Mononuclear cell (primary cell): ENCODE measurements around the gene CACNA1S. TPM values are rescaled to one million over a fixed set of nuclear protein-coding genes. Genes with fewer than 3 reads are reported as not detected.

Source experiments
- H3K27me3 ChIP-seq: 2 replicates; pipeline ENCODE4 v1.6.0; 2011; ENCODE audit warnings: low read length, control low read depth; ENCODE audit not compliant: insufficient read depth
- H3K4me1 ChIP-seq: 2 replicates; pipeline ENCODE4 v1.5.1; 2011; ENCODE audit warnings: mild to moderate bottlenecking, low read length, control low read depth; ENCODE audit not compliant: insufficient read depth
- H3K4me3 ChIP-seq: 2 replicates; pipeline ENCODE4 v1.5.1; 2011; ENCODE audit warnings: mild to moderate bottlenecking, low read length, moderate library complexity
- H3K9me3 ChIP-seq: 2 replicates; pipeline ENCODE4 v1.5.1; 2011; ENCODE audit warnings: low read depth, mild to moderate bottlenecking, control low read depth, low read length
- total RNA-seq: library from RNA; depleted of rRNA; stranded (reverse); fragments of >200 nt; gene quantifications from one replicate; pipeline ENCODE4 v1.2.3, GENCODE V29; 2012

The CACNA1S gene
- total RNA-seq, 1 donor, result not detected

- no peak overlapping the region for H3K4me3 ChIP-seq
- H3K27me3 ChIP-seq, result no peaks in the 10 kb centered on the region
- no peaks in the 10 kb centered on the region for H3K9me3 ChIP-seq
- no peaks in the 10 kb centered on the region for H3K4me1 ChIP-seq
These were observed 31.8 kb upstream of the CACNA1S start for GRCh38 chr1:201143726-201144635.

- Histone ChIP-seq H3K4me1 (no peaks in the 10 kb centered on the region), H3K27me3 (no peaks in the 10 kb centered on the region), H3K9me3 (no peaks in the 10 kb centered on the region), H3K4me3 (no peak overlapping the region)
These were observed 30.9 kb upstream of the CACNA1S start for GRCh38 chr1:201142849-201143725.

- Histone ChIP-seq H3K4me3 (no peak overlapping the region), H3K27me3 (no peaks in the 10 kb centered on the region), H3K4me1 (no peaks in the 10 kb centered on the region), H3K9me3 (no peaks in the 10 kb centered on the region)
These were observed 30.0 kb upstream of the CACNA1S start for GRCh38 chr1:201142011-201142848.

- H3K4me3 ChIP-seq, result no peak overlapping the region
These were observed 29.2 kb upstream of the CACNA1S start for GRCh38 chr1:201141418-201141817.

DNA sequence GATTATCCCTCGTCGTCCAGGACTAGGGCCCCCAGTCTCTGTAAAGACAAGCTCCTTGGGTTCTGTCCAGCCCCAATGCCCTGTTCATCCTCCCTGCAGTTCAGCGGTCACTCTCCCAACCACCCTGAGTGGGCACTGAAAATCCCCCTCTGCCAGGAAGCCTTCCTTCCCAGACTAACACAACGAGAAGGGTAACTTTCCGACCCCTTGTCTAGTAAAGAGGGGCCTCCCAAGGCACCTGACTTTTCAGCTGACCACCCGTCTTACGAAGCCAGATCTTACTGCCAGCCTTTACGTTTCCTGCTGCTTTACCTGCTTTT, 28.7 kb upstream of the CACNA1S start:
- H3K27me3 ChIP-seq, result no peaks in the 10 kb centered on the region
- no peaks in the 10 kb centered on the region for H3K9me3 ChIP-seq
- no peak overlapping the region for H3K4me3 ChIP-seq
- H3K4me1 ChIP-seq, result no peaks in the 10 kb centered on the region

More at GRCh38 chr1:201141418-201141817, 29.2 kb upstream of the CACNA1S start:
- H3K4me1 ChIP-seq, result no peaks in the 10 kb centered on the region
- H3K9me3 ChIP-seq, result no peaks in the 10 kb centered on the region
- H3K27me3 ChIP-seq, result no peaks in the 10 kb centered on the region

DNA sequence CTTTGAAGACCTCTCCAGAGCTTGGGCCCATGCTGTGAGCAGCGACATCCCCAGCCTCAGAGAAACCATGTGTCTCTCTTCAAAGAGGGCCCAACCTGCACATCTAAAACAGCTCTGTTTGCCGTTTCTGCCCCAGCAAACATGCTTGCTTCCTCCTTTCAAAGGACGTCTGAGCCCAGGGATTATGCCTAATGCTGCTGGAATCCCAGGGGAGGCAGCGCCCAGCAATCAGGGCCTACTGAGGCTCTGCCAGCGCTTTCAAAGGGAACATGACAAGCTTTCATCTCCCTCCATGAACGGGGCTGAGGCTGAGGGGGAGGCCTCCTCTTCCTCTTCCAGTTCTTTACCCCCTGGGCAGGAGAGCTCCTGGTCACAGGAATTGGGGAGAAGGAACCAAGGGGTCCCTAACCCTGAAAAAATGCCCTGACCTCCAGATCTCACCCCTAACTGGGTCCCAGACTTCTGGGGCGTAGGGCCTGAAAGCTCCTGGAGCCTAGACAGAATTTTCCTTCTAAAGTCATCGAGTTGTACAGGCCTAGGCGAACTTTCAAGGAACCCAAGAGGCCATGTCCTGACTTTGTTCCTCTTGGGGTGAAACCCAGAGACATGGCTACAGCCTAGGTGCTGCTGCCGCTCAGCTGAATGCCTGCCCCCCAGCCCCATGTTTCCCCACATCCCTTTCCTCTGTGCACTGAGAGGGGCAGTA, 28.2 kb upstream of the CACNA1S start:
- no peak overlapping the region for H3K4me3 ChIP-seq
- no peaks in the 10 kb centered on the region for H3K4me1 ChIP-seq
- no peaks in the 10 kb centered on the region for H3K9me3 ChIP-seq
- no peaks in the 10 kb centered on the region for H3K27me3 ChIP-seq

GRCh38 chr1:201139756-201140155, 27.5 kb upstream of the CACNA1S start:
- Histone ChIP-seq H3K9me3 (no peaks in the 10 kb centered on the region), H3K4me1 (no peaks in the 10 kb centered on the region), H3K4me3 (no peak overlapping the region), H3K27me3 (no peaks in the 10 kb centered on the region)

- Histone ChIP-seq H3K4me3 (no peak overlapping the region), H3K4me1 (no peaks in the 10 kb centered on the region), H3K27me3 (no peaks in the 10 kb centered on the region), H3K9me3 (no peaks in the 10 kb centered on the region)
These were observed 27.1 kb upstream of the CACNA1S start for GRCh38 chr1:201139306-201139705.

- no peaks in the 10 kb centered on the region for H3K27me3 ChIP-seq
- H3K4me3 ChIP-seq, result no peak overlapping the region
- H3K9me3 ChIP-seq, result no peaks in the 10 kb centered on the region
- H3K4me1 ChIP-seq, result no peaks in the 10 kb centered on the region
These were observed 26.1 kb upstream of the CACNA1S start for GRCh38 chr1:201138311-201138840.

DNA sequence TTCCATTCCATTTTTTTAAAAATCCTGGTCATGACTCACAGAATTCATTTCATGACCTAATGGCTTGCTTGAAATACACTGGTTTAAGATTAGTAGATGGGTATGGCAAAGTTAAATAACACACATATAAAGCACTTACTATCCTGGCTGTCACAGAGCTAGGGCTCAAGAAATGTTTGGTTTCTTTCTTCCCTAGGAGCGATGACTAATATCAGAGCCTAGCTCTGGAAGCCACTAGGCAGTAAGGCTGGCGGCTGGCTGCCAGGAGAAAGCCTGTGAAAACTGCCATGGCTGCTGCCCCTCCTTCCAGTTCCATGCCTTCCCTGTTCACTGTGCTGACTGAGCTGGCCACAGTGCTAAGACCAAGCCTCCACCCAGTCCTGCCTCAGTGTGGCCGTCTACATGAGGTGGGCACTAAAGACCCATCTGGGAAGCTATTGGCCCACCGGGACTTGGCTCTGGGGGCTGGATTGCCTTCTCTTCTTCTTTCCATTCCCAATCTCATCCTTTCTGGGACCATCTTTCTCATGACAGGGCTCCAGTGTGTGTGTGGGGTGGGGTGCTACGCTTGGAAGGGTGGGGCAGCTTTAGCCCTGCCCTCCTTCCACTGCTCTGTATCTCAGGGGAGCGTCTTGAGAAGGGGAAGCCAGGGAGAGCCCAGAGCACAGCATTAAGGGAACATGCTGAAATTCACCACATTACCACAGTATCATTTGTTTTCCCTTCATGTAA, 25.5 kb upstream of the CACNA1S start:
- Histone ChIP-seq H3K9me3 (no peaks in the 10 kb centered on the region), H3K4me1 (no peaks in the 10 kb centered on the region), H3K4me3 (no peak overlapping the region), H3K27me3 (no peaks in the 10 kb centered on the region)

GRCh38 chr1:201137024-201137392, 24.8 kb upstream of the CACNA1S start:
- Histone ChIP-seq H3K27me3 (no peaks in the 10 kb centered on the region), H3K4me3 (no peak overlapping the region), H3K4me1 (no peaks in the 10 kb centered on the region), H3K9me3 (no peaks in the 10 kb centered on the region)

- Histone ChIP-seq H3K27me3 (no peaks in the 10 kb centered on the region), H3K4me1 (no peaks in the 10 kb centered on the region), H3K4me3 (no peak overlapping the region), H3K9me3 (no peaks in the 10 kb centered on the region)
These were observed 24.3 kb upstream of the CACNA1S start for GRCh38 chr1:201136355-201137023.

DNA sequence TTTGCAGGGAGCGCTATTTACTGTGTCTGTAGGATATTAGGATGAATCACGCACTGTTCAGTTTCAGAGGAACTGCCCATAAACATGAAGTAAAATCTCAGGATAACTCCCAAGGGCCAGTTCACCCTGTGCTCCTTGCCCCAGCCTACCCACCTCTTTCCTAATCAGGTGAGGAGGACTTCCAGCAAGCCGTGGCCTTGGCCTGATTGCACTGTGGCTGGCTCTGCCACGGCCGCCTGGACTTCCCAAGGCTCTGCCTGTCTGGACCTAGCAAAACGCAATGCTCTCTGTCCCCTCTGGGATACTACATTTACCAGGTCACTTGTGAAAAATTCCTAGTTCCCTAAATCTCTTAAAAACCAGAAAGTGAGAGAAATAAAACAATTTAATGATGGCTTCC, 22.2 kb upstream of the CACNA1S start:
- Histone ChIP-seq H3K4me3 (no peak overlapping the region), H3K4me1 (no peaks in the 10 kb centered on the region), H3K9me3 (no peaks in the 10 kb centered on the region), H3K27me3 (no peaks in the 10 kb centered on the region)
